SK-N-SH (cell line): ENCODE data around the gene NTNG2. TPM values are rescaled to one million over a fixed set of nuclear protein-coding genes. Genes with fewer than 3 reads are reported as not detected.

ENCODE experiments used
- CTCF ChIA-PET: fragments of 300-600, 350-600 bp; formaldehyde crosslinking; extraction: SDS; loops from one replicate; lab custom pipeline; 2021; lab: Yijun Ruan, JAX
- POLR2A ChIA-PET: fragments of 350-600 bp; sonication (Branson Sonifier 250); formaldehyde crosslinking; extraction: SDS; loops from one replicate; lab custom pipeline; 2020; ENCODE audit warnings: antibody characterized with exemption, inconsistent platforms; lab: Yijun Ruan, JAX
- DNase-seq: peaks from one replicate; pipeline ENCODE4 v3.0.0; 2012
- H2AFZ ChIP-seq: fragments of 200-600 bp; sonication (generic); 2 replicates; pipeline ENCODE4 v1.8.1; 2016; ENCODE audit warnings: antibody characterized with exemption, mild to moderate bottlenecking, low read depth
- H3F3A ChIP-seq: fragments of 200-600 bp; sonication (generic); replicated peaks from 2 replicates; pipeline ENCODE3; 2016; ENCODE audit warnings: antibody characterized with exemption, mild to moderate bottlenecking; ENCODE audit not compliant: insufficient read depth
- H3K27ac ChIP-seq, 2 experiments: fragments of 200-500 bp in 1 of 2; fragments of 200-600 bp in 1 of 2; sonication (Bioruptor generic) in 1 of 2; sonication (generic), shearing (Covaris generic) in 1 of 2; 2 replicates each; pipeline versions ENCODE4 v1.5.1 to v1.6.1; 2014 to 2016; ENCODE audit warnings: low read depth in 2 of 2, inconsistent platforms in 1 of 2, low read length in 1 of 2, mild to moderate bottlenecking in 1 of 2, mixed read lengths in 1 of 2
- H3K27me3 ChIP-seq: fragments of 200-600 bp; sonication (generic), shearing (Covaris generic); 2 replicates; pipeline ENCODE4 v1.6.1; 2016; ENCODE audit warnings: mixed run types; ENCODE audit not compliant: insufficient read depth
- H3K36me3 ChIP-seq, 2 experiments: fragments of 200-500 bp in 1 of 2; fragments of 200-600 bp in 1 of 2; sonication (Bioruptor generic) in 1 of 2; sonication (generic) in 1 of 2; replicated peaks in 1 of 2; 2 replicates each; pipeline versions ENCODE3 to v1.5.1; 2014 to 2016; ENCODE audit warnings: low read length in 1 of 2, mild to moderate bottlenecking in 1 of 2; ENCODE audit not compliant: insufficient read depth in 2 of 2, control insufficient read depth in 1 of 2
- H3K4me1 ChIP-seq, 2 experiments: fragments of 200-500 bp in 1 of 2; fragments of 200-600 bp in 1 of 2; sonication (Bioruptor generic) in 1 of 2; sonication (generic), shearing (Covaris generic) in 1 of 2; 2 replicates each; pipeline versions ENCODE4 v1.5.1 to v1.6.1; 2014 to 2016; ENCODE audit warnings: low read depth in 1 of 2, low read length in 1 of 2, mixed run types in 1 of 2; ENCODE audit not compliant: insufficient read depth in 2 of 2, control insufficient read depth in 1 of 2
- H3K4me2 ChIP-seq: fragments of 200-600 bp; sonication (generic), shearing (Covaris generic); 2 replicates; pipeline ENCODE4 v1.6.1; 2017; ENCODE audit warnings: mixed run types
- H3K4me3 ChIP-seq, 2 experiments: fragments of 200-500 bp in 1 of 2; fragments of 200-600 bp in 1 of 2; sonication (Bioruptor generic) in 1 of 2; sonication (generic), shearing (Covaris generic) in 1 of 2; 2 replicates each; pipeline versions ENCODE4 v1.5.1 to v1.8.1; 2014 to 2016; ENCODE audit warnings: low read depth in 2 of 2, inconsistent platforms in 1 of 2, low read length in 1 of 2, mild to moderate bottlenecking in 1 of 2, mixed read lengths in 1 of 2, moderate library complexity in 1 of 2
- H3K79me2 ChIP-seq: fragments of 200-600 bp; sonication (generic); 2 replicates; pipeline ENCODE4 v1.8.1; 2017; ENCODE audit warnings: mild to moderate bottlenecking; ENCODE audit not compliant: insufficient read depth
- H3K9ac ChIP-seq: fragments of 200-600 bp; sonication (generic); 2 replicates; pipeline ENCODE4 v1.6.1; 2017; ENCODE audit warnings: mixed run types
- H3K9me2 ChIP-seq: fragments of 200-600 bp; sonication (generic); 2 replicates; pipeline ENCODE4 v1.6.1; 2017; ENCODE audit warnings: mixed run types
- H3K9me3 ChIP-seq: fragments of 200-600 bp; sonication (generic); 2 replicates; pipeline ENCODE4 v1.6.1; 2017; ENCODE audit warnings: mixed run types, mild to moderate bottlenecking, moderate library complexity
- H4K20me1 ChIP-seq: fragments of 200-600 bp; sonication (generic); 2 replicates; pipeline ENCODE4 v1.6.1; 2017; ENCODE audit warnings: mild to moderate bottlenecking, mixed run types; ENCODE audit not compliant: insufficient read depth
- CHD2 ChIP-seq: fragments of 150-350 bp; IDR thresholded peaks from 2 replicates; pipeline ENCODE4 v1.6.1; 2018; ENCODE audit warnings: low read length; ENCODE audit not compliant: partially characterized antibody
- FOSL2 ChIP-seq: IDR thresholded peaks from 2 replicates; pipeline ENCODE4 v1.4.0; 2012; ENCODE audit warnings: low read depth, mild to moderate bottlenecking, moderate library complexity, borderline replicate concordance
- MEF2A ChIP-seq: IDR thresholded peaks from 2 replicates; pipeline ENCODE4 v1.4.0; 2012; ENCODE audit warnings: low read depth, borderline replicate concordance
- POLR2AphosphoS5 ChIP-seq: IDR thresholded peaks from 2 replicates; pipeline ENCODE4 v1.6.1; 2012; ENCODE audit warnings: low read depth, low read length
- RCOR1 ChIP-seq: fragments of 150-350 bp; IDR thresholded peaks from 2 replicates; pipeline ENCODE4 v1.6.1; 2017; ENCODE audit warnings: antibody characterized with exemption, low read length
- RXRA ChIP-seq: IDR thresholded peaks from 2 replicates; pipeline ENCODE4 v1.4.0; 2012; ENCODE audit warnings: low read depth, mild to moderate bottlenecking, borderline replicate concordance
- TCF12 ChIP-seq: IDR thresholded peaks from 2 replicates; pipeline ENCODE4 v1.4.0; 2012
- WGBS: methylation state at CpG from one replicate; pipeline ENCODE4 v1.1.6; 2017; ENCODE audit warnings: low lambda C conversion rate; 5-methylcytosine and 5-hydroxymethylcytosine counted together
- polyA plus RNA-seq, 3 experiments: library from polyadenylated mRNA; depleted of rRNA; stranded (reverse); fragments of >200 nt; gene quantifications; 2 replicates each; pipeline ENCODE4 v1.2.3, GENCODE V29; 2012
- TF ChIP-seq, protein P1 (sequence below): fragments of 200-600 bp; sonication (generic); IDR thresholded peaks from 2 replicates; pipeline ENCODE4 v1.6.1; 2017; ENCODE audit warnings: antibody characterized with exemption, mild to moderate bottlenecking, moderate library complexity
- TF ChIP-seq, protein P2 (sequence below): IDR thresholded peaks from 2 replicates; pipeline ENCODE4 v1.4.0; 2012; ENCODE audit warnings: low read depth, borderline replicate concordance
- TF ChIP-seq, protein P3 (sequence below): IDR thresholded peaks from 2 replicates; pipeline ENCODE4 v1.6.1; 2012; ENCODE audit warnings: mild to moderate bottlenecking, low read depth, low read length, moderate library complexity
- TF ChIP-seq, protein P4 (sequence below): IDR thresholded peaks from 2 replicates; pipeline ENCODE4; 2012
- TF ChIP-seq, protein P5 (sequence below): IDR thresholded peaks from 2 replicates; pipeline ENCODE4 v1.4.0; 2012; ENCODE audit warnings: low read depth
- TF ChIP-seq, protein P6 (sequence below): IDR thresholded peaks from 2 replicates; pipeline ENCODE4 v1.4.0; 2012; ENCODE audit warnings: low read depth, borderline replicate concordance

NTNG2 gene
- polyA plus RNA-seq, 1 of the 3 experiments (the other 2 are of a cell fraction): 6.1 TPM

DNA sequence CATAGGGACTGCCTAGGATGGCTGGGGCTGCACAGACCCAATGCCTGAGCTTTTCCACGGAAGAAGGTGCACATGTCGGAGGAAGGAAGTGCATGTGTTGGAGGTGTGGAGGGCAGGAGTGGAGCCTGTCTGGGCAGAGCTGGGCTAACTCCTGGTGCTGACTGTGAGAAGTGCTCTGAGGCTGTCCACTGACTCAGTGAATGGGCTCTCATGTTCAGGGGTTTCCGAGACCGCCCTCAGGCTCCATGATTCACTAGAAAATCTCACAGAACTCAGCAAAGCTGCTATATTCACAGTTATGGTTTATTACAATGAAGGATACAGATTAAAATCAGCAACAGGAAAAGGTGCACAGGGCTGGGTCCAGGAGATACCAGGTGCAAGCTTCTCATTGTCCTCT, 37.2 kb downstream of the NTNG2 start:
- Histone ChIP-seq H3K9me3 (no peaks in the 10 kb centered on the region), H3K27ac (no peak overlapping the region), H3K4me1 (peaks cover 0 to 12% of the 10 kb centered on the region in 2 experiments; a peak in 1 of 4 replicates), H3K9ac (no peak overlapping the region), H3K4me2 (no peak overlapping the region), H2AFZ (no peak overlapping the region), H3K27me3 (no peaks in the 10 kb centered on the region), H3K79me2 (no peaks in the 10 kb centered on the region), H3K9me2 (no peaks in the 10 kb centered on the region), H3K36me3 (no peaks in the 10 kb centered on the region), H3F3A (no peaks in the 10 kb centered on the region), H4K20me1 (no peaks in the 10 kb centered on the region), H3K4me3 (no peak overlapping the region)
- no peak for DNase-seq
- ChIA-PET CTCF (no interaction called here), POLR2A (no interaction called here)
- TF ChIP-seq RXRA (no peak), MEF2A (no peak), TCF12 (no peak), POLR2AphosphoS5 (no peak), FOSL2 (no peak), CHD2 (no peak), RCOR1 (no peak)
- TF ChIP-seq, protein P1, sequence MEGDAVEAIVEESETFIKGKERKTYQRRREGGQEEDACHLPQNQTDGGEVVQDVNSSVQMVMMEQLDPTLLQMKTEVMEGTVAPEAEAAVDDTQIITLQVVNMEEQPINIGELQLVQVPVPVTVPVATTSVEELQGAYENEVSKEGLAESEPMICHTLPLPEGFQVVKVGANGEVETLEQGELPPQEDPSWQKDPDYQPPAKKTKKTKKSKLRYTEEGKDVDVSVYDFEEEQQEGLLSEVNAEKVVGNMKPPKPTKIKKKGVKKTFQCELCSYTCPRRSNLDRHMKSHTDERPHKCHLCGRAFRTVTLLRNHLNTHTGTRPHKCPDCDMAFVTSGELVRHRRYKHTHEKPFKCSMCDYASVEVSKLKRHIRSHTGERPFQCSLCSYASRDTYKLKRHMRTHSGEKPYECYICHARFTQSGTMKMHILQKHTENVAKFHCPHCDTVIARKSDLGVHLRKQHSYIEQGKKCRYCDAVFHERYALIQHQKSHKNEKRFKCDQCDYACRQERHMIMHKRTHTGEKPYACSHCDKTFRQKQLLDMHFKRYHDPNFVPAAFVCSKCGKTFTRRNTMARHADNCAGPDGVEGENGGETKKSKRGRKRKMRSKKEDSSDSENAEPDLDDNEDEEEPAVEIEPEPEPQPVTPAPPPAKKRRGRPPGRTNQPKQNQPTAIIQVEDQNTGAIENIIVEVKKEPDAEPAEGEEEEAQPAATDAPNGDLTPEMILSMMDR: no peak
- TF ChIP-seq, protein P2, sequence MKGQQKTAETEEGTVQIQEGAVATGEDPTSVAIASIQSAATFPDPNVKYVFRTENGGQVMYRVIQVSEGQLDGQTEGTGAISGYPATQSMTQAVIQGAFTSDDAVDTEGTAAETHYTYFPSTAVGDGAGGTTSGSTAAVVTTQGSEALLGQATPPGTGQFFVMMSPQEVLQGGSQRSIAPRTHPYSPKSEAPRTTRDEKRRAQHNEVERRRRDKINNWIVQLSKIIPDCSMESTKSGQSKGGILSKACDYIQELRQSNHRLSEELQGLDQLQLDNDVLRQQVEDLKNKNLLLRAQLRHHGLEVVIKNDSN: no peak
- TF ChIP-seq, protein P3, sequence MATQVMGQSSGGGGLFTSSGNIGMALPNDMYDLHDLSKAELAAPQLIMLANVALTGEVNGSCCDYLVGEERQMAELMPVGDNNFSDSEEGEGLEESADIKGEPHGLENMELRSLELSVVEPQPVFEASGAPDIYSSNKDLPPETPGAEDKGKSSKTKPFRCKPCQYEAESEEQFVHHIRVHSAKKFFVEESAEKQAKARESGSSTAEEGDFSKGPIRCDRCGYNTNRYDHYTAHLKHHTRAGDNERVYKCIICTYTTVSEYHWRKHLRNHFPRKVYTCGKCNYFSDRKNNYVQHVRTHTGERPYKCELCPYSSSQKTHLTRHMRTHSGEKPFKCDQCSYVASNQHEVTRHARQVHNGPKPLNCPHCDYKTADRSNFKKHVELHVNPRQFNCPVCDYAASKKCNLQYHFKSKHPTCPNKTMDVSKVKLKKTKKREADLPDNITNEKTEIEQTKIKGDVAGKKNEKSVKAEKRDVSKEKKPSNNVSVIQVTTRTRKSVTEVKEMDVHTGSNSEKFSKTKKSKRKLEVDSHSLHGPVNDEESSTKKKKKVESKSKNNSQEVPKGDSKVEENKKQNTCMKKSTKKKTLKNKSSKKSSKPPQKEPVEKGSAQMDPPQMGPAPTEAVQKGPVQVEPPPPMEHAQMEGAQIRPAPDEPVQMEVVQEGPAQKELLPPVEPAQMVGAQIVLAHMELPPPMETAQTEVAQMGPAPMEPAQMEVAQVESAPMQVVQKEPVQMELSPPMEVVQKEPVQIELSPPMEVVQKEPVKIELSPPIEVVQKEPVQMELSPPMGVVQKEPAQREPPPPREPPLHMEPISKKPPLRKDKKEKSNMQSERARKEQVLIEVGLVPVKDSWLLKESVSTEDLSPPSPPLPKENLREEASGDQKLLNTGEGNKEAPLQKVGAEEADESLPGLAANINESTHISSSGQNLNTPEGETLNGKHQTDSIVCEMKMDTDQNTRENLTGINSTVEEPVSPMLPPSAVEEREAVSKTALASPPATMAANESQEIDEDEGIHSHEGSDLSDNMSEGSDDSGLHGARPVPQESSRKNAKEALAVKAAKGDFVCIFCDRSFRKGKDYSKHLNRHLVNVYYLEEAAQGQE: no peak
- TF ChIP-seq, protein P4, sequence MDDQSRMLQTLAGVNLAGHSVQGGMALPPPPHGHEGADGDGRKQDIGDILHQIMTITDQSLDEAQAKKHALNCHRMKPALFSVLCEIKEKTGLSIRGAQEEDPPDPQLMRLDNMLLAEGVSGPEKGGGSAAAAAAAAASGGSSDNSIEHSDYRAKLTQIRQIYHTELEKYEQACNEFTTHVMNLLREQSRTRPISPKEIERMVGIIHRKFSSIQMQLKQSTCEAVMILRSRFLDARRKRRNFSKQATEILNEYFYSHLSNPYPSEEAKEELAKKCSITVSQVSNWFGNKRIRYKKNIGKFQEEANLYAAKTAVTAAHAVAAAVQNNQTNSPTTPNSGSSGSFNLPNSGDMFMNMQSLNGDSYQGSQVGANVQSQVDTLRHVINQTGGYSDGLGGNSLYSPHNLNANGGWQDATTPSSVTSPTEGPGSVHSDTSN: no peak
- TF ChIP-seq, protein P5, sequence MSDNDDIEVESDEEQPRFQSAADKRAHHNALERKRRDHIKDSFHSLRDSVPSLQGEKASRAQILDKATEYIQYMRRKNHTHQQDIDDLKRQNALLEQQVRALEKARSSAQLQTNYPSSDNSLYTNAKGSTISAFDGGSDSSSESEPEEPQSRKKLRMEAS: no peak
- TF ChIP-seq, protein P6, sequence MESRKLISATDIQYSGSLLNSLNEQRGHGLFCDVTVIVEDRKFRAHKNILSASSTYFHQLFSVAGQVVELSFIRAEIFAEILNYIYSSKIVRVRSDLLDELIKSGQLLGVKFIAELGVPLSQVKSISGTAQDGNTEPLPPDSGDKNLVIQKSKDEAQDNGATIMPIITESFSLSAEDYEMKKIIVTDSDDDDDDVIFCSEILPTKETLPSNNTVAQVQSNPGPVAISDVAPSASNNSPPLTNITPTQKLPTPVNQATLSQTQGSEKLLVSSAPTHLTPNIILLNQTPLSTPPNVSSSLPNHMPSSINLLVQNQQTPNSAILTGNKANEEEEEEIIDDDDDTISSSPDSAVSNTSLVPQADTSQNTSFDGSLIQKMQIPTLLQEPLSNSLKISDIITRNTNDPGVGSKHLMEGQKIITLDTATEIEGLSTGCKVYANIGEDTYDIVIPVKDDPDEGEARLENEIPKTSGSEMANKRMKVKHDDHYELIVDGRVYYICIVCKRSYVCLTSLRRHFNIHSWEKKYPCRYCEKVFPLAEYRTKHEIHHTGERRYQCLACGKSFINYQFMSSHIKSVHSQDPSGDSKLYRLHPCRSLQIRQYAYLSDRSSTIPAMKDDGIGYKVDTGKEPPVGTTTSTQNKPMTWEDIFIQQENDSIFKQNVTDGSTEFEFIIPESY: no peak
- WGBS: 97% methylated on average over 4 of the region's 4 CpGs
